ENCODE data around the gene FAM163B.

Gene FAM163B

DNA sequence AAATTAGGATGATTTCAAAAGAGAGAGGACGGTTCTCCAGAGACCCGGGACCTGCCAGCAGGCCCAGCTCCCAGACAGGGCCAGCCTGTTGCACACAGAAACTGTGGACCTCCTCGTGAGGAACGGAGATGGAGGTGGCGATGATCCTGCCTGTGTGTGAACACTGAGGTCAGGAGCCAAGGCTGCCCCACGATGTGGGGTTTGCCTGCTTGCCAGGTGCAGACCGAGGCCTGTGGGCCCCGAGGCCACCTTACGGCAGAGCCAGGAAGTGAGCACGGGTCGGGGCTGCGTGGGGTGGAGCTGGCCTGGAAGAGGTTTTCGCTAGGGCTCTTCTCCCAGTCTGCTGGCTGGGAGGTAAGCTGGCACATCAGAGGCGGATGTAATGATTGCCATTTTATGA, 4.3 kb downstream of the FAM163B start:
- TF ChIP-seq GATA3 (IDR thresholded peaks at IDR 0.05; ENCODE audit: low read depth, low read length): no peak
- no peak for TF ChIP-seq GATA2 (IDR thresholded peaks at IDR 0.05; ENCODE audit: low read depth, low read length)

DNA sequence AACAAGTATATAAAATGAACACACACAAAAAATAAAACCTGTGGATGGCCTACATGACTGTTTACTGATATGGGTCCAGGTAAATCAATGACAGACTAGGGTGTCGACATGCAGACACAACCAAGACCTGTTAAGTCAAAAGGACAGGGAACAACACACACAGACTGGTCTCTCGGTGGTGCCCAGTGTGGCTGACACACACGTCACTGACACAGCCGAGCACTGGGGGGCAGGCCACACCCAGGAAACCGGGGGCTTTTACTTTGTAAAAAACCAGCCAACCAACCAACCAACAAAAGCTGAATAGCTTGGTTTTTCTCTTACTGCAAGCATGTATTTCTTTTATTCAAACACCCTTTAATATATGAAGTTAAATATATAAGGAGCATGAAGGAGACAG, 5.0 kb downstream of the FAM163B start:
- TF ChIP-seq GATA2 (IDR thresholded peaks at IDR 0.05; ENCODE audit: low read depth, low read length): no peak
- TF ChIP-seq GATA3 (IDR thresholded peaks at IDR 0.05; ENCODE audit: low read depth, low read length): no peak

DNA sequence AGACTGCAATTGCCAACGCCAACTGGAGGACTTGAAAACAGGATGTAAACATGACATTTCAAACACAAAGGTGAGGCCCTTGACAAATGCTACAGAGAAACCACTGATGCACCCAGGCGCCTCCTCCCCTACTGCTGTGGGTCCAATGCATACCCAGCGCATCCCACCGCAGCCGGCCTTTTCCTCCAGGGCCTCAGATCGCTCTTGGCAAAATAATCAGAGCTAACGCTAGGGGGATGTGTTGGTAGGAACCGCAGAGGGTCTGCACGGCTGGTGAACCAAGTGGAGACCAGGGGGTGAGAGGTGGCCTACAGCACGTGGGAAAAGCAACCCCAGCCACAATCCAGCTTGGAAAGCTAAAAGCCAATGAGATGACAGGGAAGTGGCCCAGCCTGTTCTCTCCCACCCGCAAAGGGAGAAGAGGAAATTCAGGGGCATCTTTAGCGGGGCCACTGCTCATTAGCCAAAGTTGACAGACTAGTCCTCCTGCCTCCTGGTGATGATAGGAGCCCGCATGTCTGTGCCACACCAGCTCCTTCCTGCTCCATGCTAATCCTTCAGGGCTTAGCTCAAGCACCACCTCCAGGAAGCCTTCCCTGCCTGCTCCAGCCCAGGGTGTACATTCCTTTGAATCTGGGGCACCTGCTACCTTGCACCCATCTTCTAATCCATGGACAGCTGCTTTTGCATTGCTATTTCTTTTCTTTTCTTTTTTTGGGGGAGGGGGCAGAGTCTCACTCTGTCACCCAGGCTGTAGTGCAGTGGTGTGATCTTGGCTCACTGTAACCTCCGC, 5.9 kb downstream of the FAM163B start:
- no peak for TF ChIP-seq GATA2 (IDR thresholded peaks at IDR 0.05; ENCODE audit: low read depth, low read length)

DNA sequence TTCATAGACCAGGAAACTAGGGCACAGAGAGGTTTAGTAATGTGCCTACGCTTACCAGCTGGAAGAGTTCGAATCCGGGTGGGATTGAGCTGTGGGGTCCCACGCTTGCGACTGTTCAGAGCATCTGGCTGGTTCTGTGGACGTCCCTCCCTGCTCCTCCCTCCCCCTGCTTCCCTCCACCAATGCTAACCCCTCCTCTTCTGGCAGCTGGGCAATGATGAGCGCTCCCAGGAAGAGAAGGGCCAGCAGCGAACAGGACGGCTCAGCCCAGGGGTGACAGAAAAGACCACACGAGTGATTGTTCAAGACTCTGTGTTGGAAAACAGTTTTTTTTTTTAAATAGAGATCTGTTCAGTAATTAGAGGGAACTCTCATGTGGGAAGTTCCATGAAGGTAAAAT, 6.9 kb downstream of the FAM163B start:
- TF ChIP-seq GATA3 (IDR thresholded peaks at IDR 0.05; ENCODE audit: low read depth, low read length) (no peak), GATA2 (IDR thresholded peaks at IDR 0.05; ENCODE audit: low read depth, low read length) (no peak)

DNA sequence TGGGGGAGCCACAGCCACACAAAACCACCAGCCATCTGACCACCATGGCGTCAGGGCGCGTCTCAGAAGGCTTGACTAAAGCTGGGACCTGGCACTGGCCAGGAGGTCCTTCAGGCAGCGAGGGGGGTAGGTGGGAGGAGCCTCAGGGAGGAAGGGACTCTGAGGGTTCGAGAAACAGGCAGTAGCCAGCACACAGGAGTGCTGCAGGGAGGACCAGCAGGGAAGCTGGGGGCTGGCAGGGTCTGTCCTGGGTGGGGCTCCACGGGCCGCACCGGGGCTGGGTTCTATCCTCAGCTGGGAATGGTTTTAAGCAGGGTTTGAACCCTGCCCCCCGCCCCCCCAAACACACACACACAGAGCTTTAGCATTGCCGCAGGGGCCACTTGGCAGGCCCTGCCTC, 7.4 kb downstream of the FAM163B start:
- TF ChIP-seq GATA3 (IDR thresholded peaks at IDR 0.05; ENCODE audit: low read depth, low read length) (no peak), GATA2 (IDR thresholded peaks at IDR 0.05; ENCODE audit: low read depth, low read length) (no peak)

DNA sequence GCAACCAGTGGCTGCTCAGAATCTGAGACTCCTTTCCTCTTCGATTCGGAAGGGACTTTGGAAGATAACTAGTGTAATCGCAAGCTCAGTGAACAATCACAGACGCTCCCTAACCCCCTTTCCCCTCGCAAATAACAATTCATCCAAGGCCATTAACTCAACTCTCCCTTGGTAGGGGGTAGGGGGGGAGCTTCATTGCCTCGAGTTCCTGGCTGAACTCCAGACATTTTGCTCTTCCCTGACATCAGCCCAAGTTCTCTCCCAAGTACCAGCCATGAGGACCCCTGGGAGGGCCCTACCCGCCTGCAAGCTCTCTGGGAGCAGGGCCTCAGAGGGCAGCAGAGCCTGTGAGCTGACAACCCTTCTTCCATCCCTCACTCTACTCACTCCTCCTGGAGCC, 8.4 kb downstream of the FAM163B start:
- TF ChIP-seq GATA3 (IDR thresholded peaks at IDR 0.05; ENCODE audit: low read depth, low read length) (no peak), GATA2 (IDR thresholded peaks at IDR 0.05; ENCODE audit: low read depth, low read length) (no peak)

DNA sequence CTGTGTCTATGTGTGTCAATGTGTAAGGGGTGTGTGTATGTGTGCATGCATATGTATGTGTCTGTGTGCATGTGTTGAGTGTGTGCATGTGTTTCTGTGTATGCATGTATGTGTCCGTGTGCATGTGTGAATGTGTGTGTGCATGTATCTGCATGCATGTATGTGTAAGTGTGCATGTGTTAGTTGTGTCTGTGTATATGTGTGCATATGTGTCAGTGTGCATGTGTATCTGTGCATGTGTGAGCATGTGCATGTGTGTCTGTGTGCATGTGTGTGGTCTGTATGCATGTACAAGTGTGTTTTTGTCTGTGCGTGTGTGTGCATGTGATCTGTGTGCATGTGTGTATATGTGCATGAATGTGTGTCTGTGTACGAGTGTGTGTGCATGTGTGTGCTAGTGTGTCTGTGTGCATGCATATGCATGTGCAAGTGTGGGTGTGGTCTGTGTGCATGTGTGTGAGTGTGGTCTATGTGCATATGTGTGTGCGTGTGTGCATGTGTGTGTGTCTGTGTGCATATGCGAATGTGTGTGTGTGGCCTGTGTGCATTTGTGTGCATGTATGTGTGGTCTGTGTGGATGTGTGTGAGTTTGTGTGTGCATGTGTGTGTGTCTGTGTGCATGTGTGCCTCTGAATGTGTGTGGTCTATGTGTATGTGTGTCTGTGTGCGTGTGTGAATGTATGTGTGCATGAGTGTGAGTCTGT, 9.6 kb downstream of the FAM163B start:
- TF ChIP-seq GATA3 (IDR thresholded peaks at IDR 0.05; ENCODE audit: low read depth, low read length): no peak

DNA sequence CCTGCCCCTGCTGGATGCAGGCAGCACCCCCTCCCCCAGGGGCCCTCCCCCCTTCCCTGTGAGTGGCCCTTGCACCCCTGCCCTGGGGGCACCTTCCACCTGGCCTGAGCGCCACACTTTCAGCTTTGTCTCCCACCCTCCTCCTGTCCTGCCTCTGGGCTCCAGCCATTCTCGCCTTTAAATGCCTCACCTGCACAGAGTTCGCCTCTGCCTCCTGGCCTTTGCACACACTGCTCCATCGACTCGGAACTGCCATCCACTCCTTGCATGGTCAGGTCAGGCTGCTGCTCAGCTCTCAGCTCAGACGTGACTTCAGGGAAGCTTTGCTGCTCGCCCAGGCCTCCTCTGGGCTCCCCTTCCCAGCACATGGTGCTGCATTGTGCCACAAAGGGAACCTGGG, 10.2 kb downstream of the FAM163B start:
- no peak for TF ChIP-seq GATA3 (IDR thresholded peaks at IDR 0.05; ENCODE audit: low read depth, low read length)

DNA sequence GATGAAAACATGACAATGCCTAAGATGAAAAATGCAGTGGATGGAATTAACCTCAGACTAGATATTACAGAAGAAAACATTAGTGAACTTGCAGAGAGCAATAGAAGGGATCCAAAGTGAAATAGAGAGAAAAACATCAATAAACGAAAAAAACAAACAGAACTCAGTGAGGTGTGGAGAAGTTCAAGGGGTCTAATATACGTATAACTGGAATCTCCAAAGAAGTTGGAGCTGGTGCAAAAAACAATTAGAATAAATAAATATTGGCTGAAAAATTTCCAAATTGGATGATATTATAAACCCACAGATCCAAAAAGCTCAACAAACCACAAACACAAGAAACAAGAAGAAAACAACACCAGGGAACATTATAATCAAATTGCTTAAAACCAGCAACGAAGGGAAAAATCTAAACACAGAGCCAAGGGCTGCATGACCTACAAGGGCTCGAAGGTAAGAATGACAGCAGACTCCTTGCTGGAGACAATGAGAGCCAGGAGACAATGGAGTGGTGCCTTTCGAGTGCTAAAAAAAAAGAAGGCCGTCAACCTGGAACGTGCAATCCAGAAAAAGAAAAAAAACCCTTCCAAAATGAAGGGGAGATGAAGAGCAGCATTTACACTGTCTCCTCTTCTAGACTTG, 11.8 kb downstream of the FAM163B start:
- no peak for TF ChIP-seq GATA2 (IDR thresholded peaks at IDR 0.05; ENCODE audit: low read depth, low read length)
- no peak for TF ChIP-seq GATA3 (IDR thresholded peaks at IDR 0.05; ENCODE audit: low read depth, low read length)

DNA sequence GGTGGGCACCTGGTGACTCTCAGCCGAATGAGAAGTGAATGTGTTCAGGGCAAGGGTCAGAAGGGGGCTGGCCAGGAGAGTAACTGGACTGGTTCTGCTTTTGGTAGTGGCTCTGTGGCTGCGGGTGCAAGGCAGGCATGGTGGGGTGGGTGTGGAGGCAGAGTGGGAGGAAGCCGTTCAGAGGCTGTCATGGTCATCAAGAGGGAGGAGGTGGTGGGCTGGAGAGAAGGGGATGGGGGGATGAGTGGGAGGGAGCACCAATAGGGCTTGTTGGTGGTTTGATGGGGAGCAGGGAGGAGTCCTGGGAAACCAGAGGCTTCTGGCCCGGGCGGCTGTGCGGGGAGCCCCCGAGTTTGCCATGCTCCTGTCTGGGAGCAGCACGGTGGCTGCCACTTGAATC, 13.3 kb downstream of the FAM163B start:
- no peak for TF ChIP-seq GATA2 (IDR thresholded peaks at IDR 0.05; ENCODE audit: low read depth, low read length)
- TF ChIP-seq GATA3 (IDR thresholded peaks at IDR 0.05; ENCODE audit: low read depth, low read length): no peak

DNA sequence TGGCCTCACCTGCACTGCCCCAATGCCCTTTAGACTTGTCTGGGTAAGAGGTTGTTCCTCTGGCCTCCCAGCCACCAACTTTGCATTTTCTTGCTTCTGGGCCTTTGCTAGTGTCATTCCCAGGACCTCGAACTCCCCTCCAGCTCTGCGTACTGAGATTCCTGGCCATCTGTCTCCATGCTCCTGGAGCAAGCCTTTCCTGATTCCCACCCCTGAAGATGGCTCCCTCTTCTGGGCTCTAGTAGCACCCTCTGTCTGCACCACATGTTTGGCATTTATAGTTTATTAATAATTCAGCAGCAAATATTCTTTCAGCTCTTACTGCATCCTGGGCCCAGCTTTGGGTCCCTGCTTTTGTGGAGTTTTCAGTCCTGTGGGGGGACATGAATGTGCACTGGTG, 14.9 kb downstream of the FAM163B start:
- TF ChIP-seq GATA3 (IDR thresholded peaks at IDR 0.05; ENCODE audit: low read depth, low read length): no peak
- no peak for TF ChIP-seq GATA2 (IDR thresholded peaks at IDR 0.05; ENCODE audit: low read depth, low read length)

DNA sequence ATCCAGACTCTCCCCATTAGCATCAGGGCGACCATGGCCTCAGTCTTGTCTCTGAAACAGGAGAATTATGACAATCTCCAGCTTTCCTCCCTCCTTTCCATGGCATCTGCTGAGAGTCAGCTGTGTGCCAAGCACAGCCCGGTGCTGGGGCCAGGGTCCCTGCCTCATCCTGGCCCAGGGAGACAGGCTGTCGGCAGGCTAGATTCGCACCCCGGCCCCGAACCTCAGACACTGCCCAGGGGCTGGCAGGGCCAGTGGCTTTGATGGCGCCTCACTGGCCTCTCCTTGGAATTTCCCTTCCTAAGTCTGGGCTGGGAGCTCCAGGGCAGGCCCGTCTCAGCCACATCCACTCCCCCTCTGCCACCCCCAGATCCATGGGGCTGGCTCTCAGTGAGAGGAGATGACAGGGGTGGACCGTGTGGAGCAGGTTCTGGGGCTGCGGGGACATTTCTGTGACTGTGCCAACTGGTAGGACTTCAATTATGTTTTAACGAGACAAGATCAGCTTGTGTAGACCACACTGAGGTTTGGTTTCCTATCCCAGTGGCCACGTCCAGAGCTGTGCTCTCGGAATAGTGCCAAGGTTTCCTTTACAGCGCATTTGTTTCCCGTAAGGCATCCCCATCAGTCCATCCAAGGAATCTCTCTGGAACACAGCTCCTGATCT, 15.5 kb downstream of the FAM163B start:
- TF ChIP-seq GATA3 (IDR thresholded peaks at IDR 0.05; ENCODE audit: low read depth, low read length) (no peak), GATA2 (IDR thresholded peaks at IDR 0.05; ENCODE audit: low read depth, low read length) (no peak)

DNA sequence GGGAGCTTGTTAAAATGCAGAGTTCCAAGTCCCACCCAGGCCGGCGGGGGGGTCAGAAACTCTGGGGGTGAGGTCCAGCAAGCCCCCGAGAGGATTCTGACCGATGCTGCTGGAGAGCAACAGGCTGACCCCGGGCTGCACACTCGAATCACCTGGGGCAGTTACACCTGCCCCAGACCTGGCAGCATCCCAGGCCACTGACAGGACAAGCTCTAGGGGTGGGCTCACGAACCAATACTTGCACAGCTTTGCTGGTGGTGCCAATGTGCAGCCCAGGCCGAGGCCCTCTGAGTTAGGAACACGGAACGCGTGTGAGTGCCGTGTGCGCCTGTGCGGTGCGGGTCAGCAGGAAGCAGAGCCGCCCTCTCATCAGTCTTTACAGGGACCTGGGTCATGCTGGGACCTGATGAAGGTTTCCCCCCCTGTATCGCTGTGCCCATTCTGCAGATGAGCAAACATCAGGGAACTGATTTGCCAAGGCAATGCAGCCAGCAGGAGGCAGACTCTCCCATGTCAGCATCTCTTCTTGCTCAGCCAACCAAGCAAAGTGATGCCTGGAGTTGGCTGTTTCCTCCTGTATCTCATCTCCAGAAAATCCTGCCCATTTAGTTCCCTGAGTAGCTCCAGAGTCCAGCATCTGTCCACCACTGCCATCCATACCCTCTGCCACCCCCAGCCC, 16.3 kb downstream of the FAM163B start:
- TF ChIP-seq GATA3 (IDR thresholded peaks at IDR 0.05; ENCODE audit: low read depth, low read length) (no peak), GATA2 (IDR thresholded peaks at IDR 0.05; ENCODE audit: low read depth, low read length) (no peak)

DNA sequence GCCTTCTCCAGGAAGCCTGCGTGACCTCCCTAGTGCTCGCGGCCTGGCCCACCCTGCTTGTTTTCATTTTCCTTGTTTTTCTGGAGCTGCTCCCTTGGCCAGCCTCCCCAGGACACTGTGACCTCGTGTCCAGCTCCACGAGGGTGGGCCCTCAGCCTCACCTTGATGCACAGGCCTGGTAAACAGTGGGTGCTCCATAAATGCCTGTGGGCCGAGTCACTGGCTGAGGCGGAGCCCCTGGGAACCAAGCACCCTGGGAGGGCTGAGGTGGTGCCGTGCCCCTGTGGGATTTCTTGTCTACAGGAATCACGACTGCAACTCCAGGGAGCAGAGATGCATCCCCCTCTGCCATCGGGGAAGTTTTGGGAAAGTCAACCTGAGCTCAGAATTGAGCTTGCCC, 17.2 kb downstream of the FAM163B start:
- TF ChIP-seq GATA3 (IDR thresholded peaks at IDR 0.05; ENCODE audit: low read depth, low read length) (no peak), GATA2 (IDR thresholded peaks at IDR 0.05; ENCODE audit: low read depth, low read length) (no peak)
